Effector memory CD4-positive, alpha-beta T cell (primary cell): ENCODE results near the gene ADH5.

ENCODE experiments used
- DNase-seq, 3 donors: peaks; one replicate each; pipeline ENCODE4 v3.0.0-alpha.2; 2020
- H3K27ac ChIP-seq: 2 replicates; pipeline ENCODE4 v1.7.0; 2013; ENCODE audit warnings: mild to moderate bottlenecking, low read length, moderate library complexity; ENCODE audit not compliant: insufficient read depth, poor library complexity, severe bottlenecking
- H3K27me3 ChIP-seq: replicated peaks from 2 replicates; pipeline ENCODE4 v1.7.0; 2013; ENCODE audit warnings: mild to moderate bottlenecking, low read length; ENCODE audit not compliant: insufficient read depth, control insufficient read depth, poor library complexity, severe bottlenecking
- H3K36me3 ChIP-seq: 2 replicates; pipeline ENCODE4 v1.7.0; 2013; ENCODE audit warnings: mild to moderate bottlenecking, low read length, moderate library complexity; ENCODE audit not compliant: control insufficient read depth, insufficient read depth
- H3K4me1 ChIP-seq: 2 replicates; pipeline ENCODE4 v1.7.0; 2013; ENCODE audit warnings: low read length, mild to moderate bottlenecking; ENCODE audit not compliant: control insufficient read depth, insufficient read depth, poor library complexity, severe bottlenecking
- H3K4me3 ChIP-seq: 2 replicates; pipeline ENCODE4 v1.7.0; 2013; ENCODE audit warnings: low read length, low read depth, mild to moderate bottlenecking; ENCODE audit not compliant: insufficient read depth, poor library complexity, severe bottlenecking
- H3K9me3 ChIP-seq: 2 replicates; pipeline ENCODE4 v1.7.0; 2013; ENCODE audit warnings: mild to moderate bottlenecking, low read length, moderate library complexity; ENCODE audit not compliant: control insufficient read depth

Gene ADH5

GRCh38 chr4:99052902-99053301 is 35.7 kb downstream of the ADH5 start:
- no peak for DNase-seq
- Histone ChIP-seq H3K27ac (no peak overlapping the region), H3K9me3 (no peaks in the 10 kb centered on the region), H3K4me1 (peaks cover 4% of the 10 kb centered on the region), H3K4me3 (no peak overlapping the region), H3K36me3 (peaks cover 32% of the 10 kb centered on the region), H3K27me3 (no peaks in the 10 kb centered on the region)

GRCh38 chr4:99047710-99048109 is 40.9 kb downstream of the ADH5 start:
- Histone ChIP-seq H3K4me3 (no peak overlapping the region), H3K27ac (no peak overlapping the region), H3K4me1 (peaks cover 14% of the 10 kb centered on the region), H3K36me3 (peaks cover 25% of the 10 kb centered on the region), H3K9me3 (no peaks in the 10 kb centered on the region), H3K27me3 (no peaks in the 10 kb centered on the region)
- no peak for DNase-seq

GRCh38 chr4:99043346-99043745 is 45.2 kb downstream of the ADH5 start:
- no peaks in the 10 kb centered on the region for H3K27me3 ChIP-seq
- H3K27ac ChIP-seq = peak overlapping the region; percentile 54
- H3K4me3 ChIP-seq = no peak overlapping the region
- DNase-seq = no peak
- peaks cover 1% of the 10 kb centered on the region for H3K36me3 ChIP-seq
- no peaks in the 10 kb centered on the region for H3K9me3 ChIP-seq
- H3K4me1 ChIP-seq = peaks cover 15% of the 10 kb centered on the region

- H3K36me3 ChIP-seq = peaks cover 8% of the 10 kb centered on the region
- no peak overlapping the region for H3K27ac ChIP-seq
- H3K4me1 ChIP-seq = peaks cover 5% of the 10 kb centered on the region
- no peaks in the 10 kb centered on the region for H3K27me3 ChIP-seq
- DNase-seq = no peak
- H3K4me3 ChIP-seq = no peak overlapping the region
- no peaks in the 10 kb centered on the region for H3K9me3 ChIP-seq
Measured at GRCh38 chr4:99038213-99038612, 50.4 kb downstream of the ADH5 start.

GRCh38 chr4:99033956-99034355 is 54.6 kb downstream of the ADH5 start:
- no peaks in the 10 kb centered on the region for H3K9me3 ChIP-seq
- no peaks in the 10 kb centered on the region for H3K27me3 ChIP-seq
- peaks cover 4% of the 10 kb centered on the region for H3K4me1 ChIP-seq
- DNase-seq = no peak
- H3K27ac ChIP-seq = no peak overlapping the region
- H3K36me3 ChIP-seq = peaks cover 8% of the 10 kb centered on the region
- no peak overlapping the region for H3K4me3 ChIP-seq

GRCh38 chr4:99029852-99030251 is 58.7 kb downstream of the ADH5 start:
- no peaks in the 10 kb centered on the region for H3K36me3 ChIP-seq
- no peak for DNase-seq
- no peaks in the 10 kb centered on the region for H3K27me3 ChIP-seq
- no peak overlapping the region for H3K27ac ChIP-seq
- no peak overlapping the region for H3K4me3 ChIP-seq
- H3K9me3 ChIP-seq = no peaks in the 10 kb centered on the region
- peaks cover 4% of the 10 kb centered on the region for H3K4me1 ChIP-seq

GRCh38 chr4:99029018-99029735 is 59.4 kb downstream of the ADH5 start:
- no peak overlapping the region for H3K27ac ChIP-seq

GRCh38 chr4:99028187-99028586 is 60.4 kb downstream of the ADH5 start:
- H3K36me3 ChIP-seq = no peaks in the 10 kb centered on the region
- H3K4me1 ChIP-seq = peaks cover 4% of the 10 kb centered on the region
- no peak overlapping the region for H3K4me3 ChIP-seq
- H3K27me3 ChIP-seq = no peaks in the 10 kb centered on the region
- H3K9me3 ChIP-seq = no peaks in the 10 kb centered on the region
- no peak overlapping the region for H3K27ac ChIP-seq
- DNase-seq = no peak

More at GRCh38 chr4:99029018-99029735, 59.4 kb downstream of the ADH5 start:
- no peaks in the 10 kb centered on the region for H3K27me3 ChIP-seq
- H3K9me3 ChIP-seq = no peaks in the 10 kb centered on the region
- peaks cover 4% of the 10 kb centered on the region for H3K4me1 ChIP-seq
- H3K4me3 ChIP-seq = no peak overlapping the region
- no peaks in the 10 kb centered on the region for H3K36me3 ChIP-seq
- DNase-seq = no peak

GRCh38 chr4:99027304-99027703 is 61.3 kb downstream of the ADH5 start:
- no peak overlapping the region for H3K27ac ChIP-seq
- no peak for DNase-seq
- H3K9me3 ChIP-seq = no peaks in the 10 kb centered on the region
- H3K27me3 ChIP-seq = no peaks in the 10 kb centered on the region
- peaks cover 4% of the 10 kb centered on the region for H3K4me1 ChIP-seq
- no peaks in the 10 kb centered on the region for H3K36me3 ChIP-seq
- no peak overlapping the region for H3K4me3 ChIP-seq

GRCh38 chr4:99025506-99025905 is 63.1 kb downstream of the ADH5 start:
- DNase-seq = no peak
- Histone ChIP-seq H3K27ac (no peak overlapping the region), H3K27me3 (no peaks in the 10 kb centered on the region), H3K4me3 (no peak overlapping the region), H3K4me1 (peaks cover 4% of the 10 kb centered on the region), H3K36me3 (no peaks in the 10 kb centered on the region), H3K9me3 (peaks cover 12% of the 10 kb centered on the region)
